NCI-H1930 (cell line): ENCODE measurements around the gene ZC3H12D.
"Not testable (repeated sequence)": the region's sequence is repeated elsewhere in the genome, so short reads cannot be mapped to it uniquely, and the experiment has no call there.

Experiments
- DNase-seq, 2 experiments: peaks; one replicate each; lab custom pipeline; 2025; lab: John Stamatoyannopoulos, UW

ZC3H12D gene

GRCh38 chr6:149483849-149484655 lies 762 bp downstream of the ZC3H12D start:
- DNase-seq, result no peak

DNA sequence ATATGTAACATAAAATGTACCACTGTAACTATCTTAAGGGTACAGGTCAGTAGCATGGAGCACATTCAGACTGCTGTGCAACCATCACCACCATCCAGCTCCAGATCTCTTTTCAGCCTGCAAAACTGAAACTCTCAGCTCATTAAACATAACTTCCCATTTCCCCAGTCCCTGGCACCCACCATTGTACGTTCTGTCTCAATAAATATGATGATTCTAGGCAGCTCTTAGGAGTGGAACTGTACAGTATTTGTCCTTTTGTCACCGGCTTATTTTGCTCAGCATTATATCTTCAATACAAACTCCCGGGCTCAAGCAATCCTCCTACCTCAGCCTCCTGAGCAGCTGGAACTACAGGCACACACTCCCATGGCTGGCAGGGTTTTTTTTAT lies 1.5 kb downstream of the ZC3H12D start:
- DNase-seq, result no peak

DNA sequence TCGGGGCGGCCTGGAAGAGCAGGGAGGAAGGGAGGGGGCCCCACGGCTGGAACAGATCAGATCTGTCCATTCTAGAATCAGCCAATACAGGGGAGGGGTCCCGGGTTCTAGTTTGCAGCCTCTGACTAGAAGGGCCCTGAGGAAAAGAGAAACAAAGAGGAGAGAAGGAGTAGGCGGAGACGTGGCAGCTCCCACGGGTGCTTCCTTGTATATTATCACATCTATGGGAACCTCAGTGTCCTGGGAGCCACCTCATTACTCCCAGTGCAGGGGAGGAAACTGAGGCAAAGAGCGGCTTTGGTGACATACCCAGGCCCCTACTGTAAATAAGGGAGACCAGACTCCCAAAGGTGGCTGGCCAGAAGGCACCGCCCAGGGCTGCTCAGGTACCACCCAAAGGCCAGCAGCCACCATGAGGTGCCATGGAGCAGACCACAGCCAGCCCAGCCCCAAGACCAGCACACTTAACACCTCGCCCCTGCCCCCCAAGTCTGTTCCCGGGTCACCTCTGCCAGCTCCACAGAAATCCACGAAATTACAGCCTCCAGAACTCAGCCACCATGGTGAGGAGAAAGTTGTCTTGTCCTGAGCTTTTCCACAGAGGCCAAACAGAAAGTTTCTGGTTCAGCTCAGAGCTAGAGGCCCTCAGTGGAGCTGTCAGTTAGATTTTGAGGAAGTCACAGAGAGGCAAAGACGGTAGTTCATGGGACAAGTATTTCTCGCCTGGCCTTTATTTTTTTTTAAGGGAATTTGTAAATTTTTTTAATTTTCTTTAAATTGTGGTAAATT lies 2.1 kb downstream of the ZC3H12D start:
- no peak for DNase-seq

GRCh38 chr6:149480502-149481280 lies 4.1 kb downstream of the ZC3H12D start:
- DNase-seq, result no peak

DNA sequence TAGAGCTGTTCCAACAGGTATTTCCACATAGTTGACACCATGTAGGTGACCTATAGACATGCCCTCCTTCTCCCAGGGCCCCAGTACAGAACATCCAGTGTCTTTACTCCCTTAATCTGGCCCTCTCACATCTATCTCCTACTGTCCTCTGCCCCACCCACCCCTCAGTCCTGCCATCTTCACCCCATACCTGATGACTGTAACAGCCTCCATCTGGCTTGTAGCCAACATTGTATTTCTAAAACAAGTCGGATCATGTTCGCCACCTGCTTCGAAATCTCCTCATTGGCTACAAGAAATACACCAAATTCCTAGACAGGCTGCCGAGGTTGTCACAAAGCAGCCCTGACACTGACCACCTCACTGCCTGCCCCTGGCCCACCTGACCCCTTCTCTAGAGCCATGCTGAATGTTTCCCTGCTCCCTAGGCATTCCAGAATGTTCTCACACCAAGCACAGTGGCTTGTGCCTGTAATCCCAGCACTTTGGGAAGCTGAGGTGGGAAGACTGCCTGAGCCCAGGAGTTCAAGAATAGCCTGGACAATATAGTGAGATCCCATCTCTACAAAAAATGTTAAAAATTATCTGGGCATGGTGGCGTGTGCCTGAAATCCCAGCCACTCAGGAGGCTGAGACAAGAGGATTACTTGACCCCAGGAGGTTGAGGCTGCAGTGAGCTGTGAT lies 6.0 kb downstream of the ZC3H12D start:
- DNase-seq, result no peak

- DNase-seq, result no peak
Observed at GRCh38 chr6:149477544-149477943, 7.3 kb downstream of the ZC3H12D start.

DNA sequence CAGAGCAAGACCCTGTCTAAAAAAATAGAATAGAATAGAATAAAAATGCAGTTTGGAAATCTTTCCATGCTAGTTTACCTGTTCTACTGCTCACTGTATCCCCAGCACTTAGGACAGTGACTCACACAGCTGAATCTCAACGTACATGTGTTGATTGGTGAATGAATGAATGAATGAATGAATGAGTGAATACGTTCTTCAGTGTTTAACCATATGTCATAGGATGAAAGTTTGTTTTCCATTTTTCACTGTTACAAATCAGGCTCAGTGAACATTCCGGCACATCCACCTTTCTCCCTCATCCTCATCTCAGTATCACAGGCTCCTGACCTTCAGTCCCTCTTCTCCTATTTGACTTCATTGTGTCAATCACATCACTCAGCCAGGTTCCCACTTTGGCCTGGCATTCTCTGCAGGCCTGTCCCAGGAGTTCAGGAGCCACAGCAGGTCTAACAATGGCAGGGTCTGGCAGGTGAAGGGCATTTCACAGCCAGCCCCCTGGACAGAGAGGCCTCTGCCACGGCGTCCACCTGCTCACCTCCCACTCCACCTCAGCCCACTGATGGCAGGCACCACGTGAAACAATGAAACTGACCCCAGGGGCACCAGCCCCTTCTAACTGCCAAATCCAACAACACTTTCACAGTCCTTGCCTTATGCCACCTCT lies 7.9 kb downstream of the ZC3H12D start:
- DNase-seq, result no peak

DNA sequence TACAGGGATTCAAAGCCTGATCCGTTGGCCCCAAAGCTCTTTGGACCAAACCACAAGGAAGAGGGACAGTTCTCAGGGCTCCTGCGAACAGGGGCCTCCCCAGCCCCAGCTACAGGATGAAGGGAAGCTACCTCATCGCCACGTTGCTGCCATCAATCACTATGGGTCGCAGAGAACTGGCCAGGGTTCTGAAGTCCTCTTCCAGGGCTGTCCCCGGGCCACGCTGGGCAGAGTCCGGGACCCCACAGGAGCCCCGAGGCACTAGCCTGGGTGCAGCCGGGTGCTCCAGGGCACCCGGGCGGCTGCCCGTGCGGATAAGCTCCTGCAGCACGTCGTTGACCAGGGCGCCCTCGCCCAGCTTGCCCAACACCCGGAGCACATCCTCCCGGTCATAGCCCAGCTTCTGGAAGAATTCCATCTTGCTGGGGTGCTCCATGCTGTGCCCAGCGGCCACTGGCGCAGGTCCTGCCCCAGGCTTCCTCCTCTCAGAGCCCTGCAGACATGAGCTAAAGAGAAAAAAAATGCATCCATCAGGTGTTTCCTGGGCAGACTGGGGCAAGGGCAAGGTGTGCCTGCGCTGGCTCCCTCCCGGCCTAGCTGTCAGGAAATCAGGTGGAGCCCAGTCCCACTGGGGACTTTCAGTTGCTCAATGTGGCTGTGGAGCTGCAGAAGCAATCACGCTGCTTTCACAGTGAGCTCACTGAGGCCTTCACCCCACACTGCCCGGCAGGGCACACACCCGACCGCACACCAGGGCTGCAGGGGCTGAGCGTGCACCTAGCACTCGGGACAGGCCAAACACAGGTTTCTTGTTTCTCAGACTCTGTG lies 10.5 kb downstream of the ZC3H12D start:
- DNase-seq, result no peak

GRCh38 chr6:149473080-149474052 lies 11.4 kb downstream of the ZC3H12D start:
- DNase-seq, result no peak

DNA sequence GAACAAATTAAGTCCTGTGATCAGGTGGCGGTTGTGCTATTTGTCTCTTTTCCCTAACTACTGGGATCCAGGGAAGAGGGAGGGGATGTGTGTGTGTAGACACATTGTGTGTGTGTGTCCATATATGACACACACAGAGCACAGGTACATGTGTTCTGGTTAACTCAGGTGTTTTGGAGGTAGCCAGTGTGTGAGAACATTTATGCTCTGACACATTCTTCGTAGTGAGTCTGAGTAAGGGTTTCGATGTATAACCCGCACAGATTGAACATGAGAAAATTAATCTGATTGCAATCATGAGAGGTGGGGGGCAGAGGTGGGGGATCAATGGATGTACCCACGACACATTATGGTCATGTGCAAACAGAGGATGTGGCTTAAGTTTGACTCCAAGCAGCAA lies 12.6 kb downstream of the ZC3H12D start:
- no peak for DNase-seq

DNA sequence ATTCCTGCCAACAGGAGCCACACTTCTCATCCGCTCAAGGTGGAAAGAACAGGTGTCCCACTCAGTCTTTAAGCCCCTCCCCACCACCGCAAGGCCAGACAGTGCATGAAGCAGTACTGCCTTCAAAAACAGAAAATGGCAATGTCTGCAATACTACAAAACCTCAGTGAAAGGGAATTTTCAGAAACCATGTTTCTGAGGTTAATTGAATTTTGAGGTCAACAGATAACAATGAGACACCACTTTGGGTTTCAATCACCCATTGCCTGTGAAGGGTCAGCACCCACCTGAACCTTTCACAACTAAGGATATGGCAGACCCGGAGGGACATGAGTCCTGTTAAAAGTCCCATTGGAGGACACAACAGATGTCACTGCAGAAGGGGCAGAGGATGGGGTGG lies 13.0 kb downstream of the ZC3H12D start:
- DNase-seq, result no peak

DNA sequence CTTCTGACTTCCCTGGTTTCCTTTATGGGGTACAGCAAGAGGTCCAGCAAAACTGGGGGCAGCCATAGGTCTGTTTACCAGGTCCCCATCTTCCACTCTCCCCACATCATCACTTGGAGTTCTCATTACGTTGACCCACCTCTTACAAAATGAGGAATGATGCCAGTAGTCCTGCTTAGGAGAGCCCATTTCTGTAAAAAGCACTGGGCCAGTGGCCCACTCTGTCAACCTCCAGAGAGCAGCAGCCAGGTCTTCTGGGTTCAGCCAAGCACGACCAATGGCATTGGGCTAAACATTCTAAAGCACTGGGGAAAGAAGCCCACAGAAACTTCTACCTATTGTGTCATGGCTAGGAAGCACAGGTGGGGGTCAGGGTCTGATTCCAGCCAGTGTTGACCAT lies 13.9 kb downstream of the ZC3H12D start:
- no peak for DNase-seq

- DNase-seq, result no peak
Observed at GRCh38 chr6:149468179-149468578, 16.6 kb downstream of the ZC3H12D start.

DNA sequence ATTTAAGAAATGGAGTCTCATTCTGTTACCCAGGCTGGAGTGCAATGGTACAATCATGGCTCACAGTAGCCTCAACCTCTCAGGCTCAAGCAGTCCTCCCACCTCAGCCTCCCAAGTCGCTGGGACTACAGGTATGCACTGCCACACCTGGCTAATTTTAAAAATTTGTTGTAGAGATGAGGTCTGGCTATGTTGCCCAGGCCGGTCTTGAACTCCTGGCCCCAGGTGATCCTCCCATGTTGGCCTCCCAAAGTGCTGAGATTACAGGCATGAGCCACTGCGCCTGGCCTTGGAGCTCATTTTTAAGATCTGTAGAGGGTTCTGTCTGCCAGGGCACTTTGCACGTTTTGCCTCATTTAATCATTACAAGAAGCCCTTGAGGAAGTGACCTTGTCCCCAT lies 17.5 kb downstream of the ZC3H12D start:
- no peak for DNase-seq

DNA sequence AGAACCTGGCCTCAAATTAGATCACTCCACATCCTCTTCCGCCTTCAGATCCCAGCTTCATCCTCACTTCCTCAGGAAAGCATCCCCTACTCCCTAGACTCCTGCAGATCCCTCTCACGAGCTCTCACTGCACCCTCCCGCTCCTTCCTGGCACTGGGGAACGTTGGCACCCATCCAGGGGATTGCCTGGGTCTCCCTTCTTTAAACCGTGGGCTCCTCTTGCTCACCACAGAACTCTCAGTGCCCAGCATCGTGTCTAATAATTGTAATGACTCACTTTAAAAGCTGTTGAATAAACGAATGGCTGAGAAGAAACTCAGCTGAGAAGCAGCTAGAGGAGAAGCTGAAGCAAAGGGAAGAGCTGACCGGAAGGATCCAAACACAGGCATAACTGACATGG lies 20.4 kb downstream of the ZC3H12D start:
- no peak for DNase-seq

DNA sequence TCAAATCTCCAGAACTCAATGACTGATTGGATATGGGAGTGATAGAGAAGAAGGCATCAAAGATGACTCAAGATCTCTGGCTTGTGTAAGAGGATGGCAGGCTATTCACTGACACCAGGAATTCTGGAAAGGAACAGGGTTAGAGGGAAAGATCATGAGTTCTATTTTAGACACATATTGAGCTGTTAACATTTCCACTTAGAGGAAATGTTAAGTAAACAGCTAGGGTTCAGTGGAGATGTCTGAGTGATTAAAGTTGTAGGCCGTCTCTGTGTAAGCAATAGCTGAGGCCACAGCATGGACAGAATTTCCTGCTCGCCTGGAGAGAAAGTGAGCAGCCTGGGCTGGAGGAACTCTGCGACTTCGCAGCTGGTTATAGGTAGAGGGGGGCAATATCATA lies 21.0 kb downstream of the ZC3H12D start:
- DNase-seq, result no peak

GRCh38 chr6:149462712-149463111 lies 22.1 kb downstream of the ZC3H12D start:
- not testable (repeated sequence) for DNase-seq

DNA sequence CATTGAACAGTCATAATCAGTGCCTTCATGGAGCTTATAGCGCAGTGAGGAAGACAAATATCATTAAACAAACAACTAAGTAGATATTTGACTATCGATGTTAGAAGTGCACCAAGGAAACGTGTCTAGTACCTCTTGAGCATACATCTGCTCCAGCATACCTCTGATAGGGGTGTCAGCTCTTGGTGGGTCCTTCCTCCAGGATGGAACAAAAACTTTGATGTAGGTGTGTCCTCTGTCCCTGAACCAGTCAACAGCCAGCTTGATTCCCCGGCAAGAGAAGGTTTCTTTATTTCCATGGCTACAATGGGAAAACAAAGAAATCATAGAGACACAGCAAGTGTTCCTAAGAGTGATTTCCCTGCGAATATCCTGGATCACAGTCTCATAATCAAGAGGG lies 23.1 kb downstream of the ZC3H12D start:
- no peak for DNase-seq

DNA sequence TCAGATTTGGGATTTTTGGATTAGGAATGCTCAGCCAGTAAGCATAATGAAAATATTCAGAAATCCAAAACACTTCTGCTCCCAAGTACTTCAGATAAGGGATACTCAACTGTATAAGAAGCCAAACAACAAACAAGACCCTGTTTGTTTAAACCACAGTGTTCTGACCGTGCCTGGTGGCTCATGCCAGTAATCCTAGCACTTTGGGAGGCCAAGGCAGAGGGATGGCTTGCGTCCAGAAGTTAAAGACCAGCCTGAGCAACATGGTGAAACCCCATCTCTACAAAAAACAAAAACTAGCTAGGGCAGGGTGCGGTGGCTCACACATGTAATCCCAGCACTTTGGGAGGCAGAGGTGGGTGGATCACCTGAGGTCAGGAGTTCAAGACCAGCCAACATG lies 24.6 kb downstream of the ZC3H12D start:
- not testable (repeated sequence) for DNase-seq
